H7 (cell line): ENCODE measurements around the gene ACOXL. TPM values are rescaled to one million over a fixed set of nuclear protein-coding genes. Genes with fewer than 3 reads are reported as not detected.

Experiments
- DNase-seq: peaks from one replicate; pipeline ENCODE4 v3.0.0; 2012
- H3K27me3 ChIP-seq: 2 replicates; pipeline ENCODE4 v1.6.0; 2011; ENCODE audit warnings: mild to moderate bottlenecking, low read length; ENCODE audit not compliant: control insufficient read depth, insufficient read depth
- H3K36me3 ChIP-seq: replicated peaks from 2 replicates; pipeline ENCODE4 v1.5.1; 2011; ENCODE audit warnings: low read length; ENCODE audit not compliant: control insufficient read depth, insufficient read depth
- H3K4me3 ChIP-seq: 2 replicates; pipeline ENCODE4 v1.5.1; 2011; ENCODE audit warnings: low read depth, mild to moderate bottlenecking, control low read depth, low read length, moderate library complexity; ENCODE audit not compliant: insufficient read depth
- total RNA-seq: library from RNA; depleted of rRNA; stranded (reverse); fragments of >200 nt; shearing (Covaris generic); gene quantifications from 2 replicates; pipeline ENCODE4 v1.2.3, GENCODE V29; 2014

ACOXL gene
- total RNA-seq, 1 experiment from 2014 or later, result 2.7 TPM

GRCh38 chr2:110759411-110759810, 27.0 kb downstream of the ACOXL start:
- DNase-seq, result no peak
- Histone ChIP-seq H3K4me3 (no peak overlapping the region), H3K27me3 (no peaks in the 10 kb centered on the region), H3K36me3 (no peaks in the 10 kb centered on the region)

GRCh38 chr2:110764931-110765330, 32.6 kb downstream of the ACOXL start:
- no peak overlapping the region for H3K4me3 ChIP-seq
- no peaks in the 10 kb centered on the region for H3K36me3 ChIP-seq
- no peak for DNase-seq
- no peaks in the 10 kb centered on the region for H3K27me3 ChIP-seq

- Histone ChIP-seq H3K4me3 (no peak overlapping the region), H3K36me3 (no peaks in the 10 kb centered on the region), H3K27me3 (no peaks in the 10 kb centered on the region)
- DNase-seq, result no peak
Measured at GRCh38 chr2:110766291-110766690, 33.9 kb downstream of the ACOXL start.

GRCh38 chr2:110768591-110768990, 36.2 kb downstream of the ACOXL start:
- Histone ChIP-seq H3K4me3 (no peak overlapping the region), H3K36me3 (no peaks in the 10 kb centered on the region), H3K27me3 (no peaks in the 10 kb centered on the region; the same call in 1 of the 2 replicates)
- DNase-seq, result peak; percentile 49

- Histone ChIP-seq H3K4me3 (no peak overlapping the region), H3K27me3 (no peaks in the 10 kb centered on the region; the same call in 1 of the 2 replicates), H3K36me3 (no peaks in the 10 kb centered on the region)
- DNase-seq, result no peak
Measured at GRCh38 chr2:110770404-110770958, 38.1 kb downstream of the ACOXL start.

- Histone ChIP-seq H3K27me3 (no peaks in the 10 kb centered on the region; the same call in 1 of the 2 replicates), H3K4me3 (no peak overlapping the region), H3K36me3 (no peaks in the 10 kb centered on the region)
- DNase-seq, result no peak
Measured at GRCh38 chr2:110770959-110771431, 38.6 kb downstream of the ACOXL start.

- H3K4me3 ChIP-seq, result no peak overlapping the region
- H3K27me3 ChIP-seq, result no peaks in the 10 kb centered on the region; the same call in 1 of the 2 replicates
- peak; percentile 60 for DNase-seq
- H3K36me3 ChIP-seq, result no peaks in the 10 kb centered on the region
Measured at GRCh38 chr2:110771547-110772382, 39.4 kb downstream of the ACOXL start.

GRCh38 chr2:110772383-110772755, 40.0 kb downstream of the ACOXL start:
- H3K27me3 ChIP-seq, result no peaks in the 10 kb centered on the region; the same call in 1 of the 2 replicates
- no peak overlapping the region for H3K4me3 ChIP-seq
- peak; percentile 67 for DNase-seq
- no peaks in the 10 kb centered on the region for H3K36me3 ChIP-seq

GRCh38 chr2:110773401-110773921, 41.1 kb downstream of the ACOXL start:
- no peaks in the 10 kb centered on the region; the same call in 1 of the 2 replicates for H3K27me3 ChIP-seq
- no peak overlapping the region for H3K4me3 ChIP-seq
- H3K36me3 ChIP-seq, result no peaks in the 10 kb centered on the region
- DNase-seq, result no peak

- no peaks in the 10 kb centered on the region for H3K36me3 ChIP-seq
- DNase-seq, result no peak
- H3K4me3 ChIP-seq, result no peak overlapping the region
- no peaks in the 10 kb centered on the region; the same call in 1 of the 2 replicates for H3K27me3 ChIP-seq
Measured at GRCh38 chr2:110774701-110775100, 42.3 kb downstream of the ACOXL start.

- Histone ChIP-seq H3K27me3 (no peaks in the 10 kb centered on the region; the same call in 1 of the 2 replicates), H3K4me3 (no peak overlapping the region), H3K36me3 (no peaks in the 10 kb centered on the region)
- DNase-seq, result peak; percentile 10
Measured at GRCh38 chr2:110777531-110778311, 45.3 kb downstream of the ACOXL start.

- DNase-seq, result no peak
- no peak overlapping the region for H3K4me3 ChIP-seq
- H3K36me3 ChIP-seq, result no peaks in the 10 kb centered on the region
- no peaks in the 10 kb centered on the region for H3K27me3 ChIP-seq
Measured at GRCh38 chr2:110780461-110780860, 48.1 kb downstream of the ACOXL start.

GRCh38 chr2:110783196-110783873, 51.0 kb downstream of the ACOXL start:
- H3K36me3 ChIP-seq, result no peaks in the 10 kb centered on the region
- H3K27me3 ChIP-seq, result no peaks in the 10 kb centered on the region
- no peak for DNase-seq
- no peak overlapping the region for H3K4me3 ChIP-seq

GRCh38 chr2:110784047-110784631, 51.8 kb downstream of the ACOXL start:
- Histone ChIP-seq H3K36me3 (no peaks in the 10 kb centered on the region), H3K27me3 (no peaks in the 10 kb centered on the region), H3K4me3 (no peak overlapping the region)
- DNase-seq, result no peak
